Measurements from ENCODE around the gene FAM184A. TPM values are rescaled to one million over a fixed set of nuclear protein-coding genes. Genes with fewer than 3 reads are reported as not detected.
A peak's percentile ranks its signal among the peaks of the same experiment; 100 is the strongest.

Gene FAM184A
- polyA plus RNA-seq, 2 of the 4 experiments (the other 2 are of a cell fraction), result 0.06 TPM; not detected in 1

DNA sequence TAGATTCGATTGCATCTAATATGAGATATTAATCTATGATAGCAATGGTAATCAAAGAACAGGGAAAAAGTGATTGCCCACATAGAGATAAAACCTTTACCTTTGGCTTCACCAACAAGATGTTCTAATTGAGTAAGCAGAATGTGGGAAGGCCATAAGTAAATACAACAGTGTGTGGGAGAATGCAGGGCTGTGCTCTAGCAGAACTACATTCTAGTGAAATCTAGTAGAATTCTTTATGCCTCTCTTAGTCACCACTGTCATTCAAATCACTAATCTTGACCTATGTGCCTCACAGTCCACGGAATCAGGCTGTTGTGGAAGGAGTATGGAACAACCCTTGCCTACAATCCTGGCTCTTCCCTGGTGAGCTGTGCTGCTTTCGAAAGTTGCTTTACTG, 113.1 kb downstream of the FAM184A start:
- Histone ChIP-seq H3K4me2 (no peak overlapping the region), H3K27ac (no peak overlapping the region), H3K4me1 (no peaks in the 10 kb centered on the region), H3K9me3 (no peaks in the 10 kb centered on the region), H3K4me3 (no peak overlapping the region)
- POLR2A ChIA-PET, result no interaction called here
- 45% methylated on average over 3 of the region's 3 CpGs for WGBS (ENCODE audit: missing lambda C conversion rate)
- TF ChIP-seq JUN (IDR thresholded peaks at IDR 0.05), result no peak
- no peak for TF ChIP-seq NFE2L2 (conservative IDR thresholded peaks at IDR 0.05; ENCODE audit: low read length)
- no peak for TF ChIP-seq KDM5A (IDR thresholded peaks at IDR 0.05)
- TF ChIP-seq FOSB (CRISPR knock-in tag; IDR thresholded peaks at IDR 0.05), result no peak
- TF ChIP-seq HOXA7 (CRISPR knock-in tag; IDR thresholded peaks at IDR 0.05), result no peak
- no peak for TF ChIP-seq EHF (CRISPR knock-in tag; IDR thresholded peaks at IDR 0.05)
- no peak for TF ChIP-seq CBX8 (IDR thresholded peaks at IDR 0.05)
- TF ChIP-seq RARB (CRISPR knock-in tag; IDR thresholded peaks at IDR 0.05), result no peak
- no peak for TF ChIP-seq ZNF302 (CRISPR knock-in tag; IDR thresholded peaks at IDR 0.05)
- TF ChIP-seq ZSCAN20 (CRISPR knock-in tag; IDR thresholded peaks at IDR 0.05), result no peak
- TF ChIP-seq BHLHE40 (IDR thresholded peaks at IDR 0.05; ENCODE audit: low read depth, low read length), result no peak
- CTCF ChIA-PET, result interaction anchor here (4.3 kb wide), 1 partner anchor 145 kb away, joined by 35 read pairs; no protein-coding TSS in a partner anchor
- FAIRE-seq (no peak), DNase-seq (ENCODE audit: low read depth in 1 of 2, low spot score in 1 of 2) (no peak), ATAC-seq (no peak)

DNA sequence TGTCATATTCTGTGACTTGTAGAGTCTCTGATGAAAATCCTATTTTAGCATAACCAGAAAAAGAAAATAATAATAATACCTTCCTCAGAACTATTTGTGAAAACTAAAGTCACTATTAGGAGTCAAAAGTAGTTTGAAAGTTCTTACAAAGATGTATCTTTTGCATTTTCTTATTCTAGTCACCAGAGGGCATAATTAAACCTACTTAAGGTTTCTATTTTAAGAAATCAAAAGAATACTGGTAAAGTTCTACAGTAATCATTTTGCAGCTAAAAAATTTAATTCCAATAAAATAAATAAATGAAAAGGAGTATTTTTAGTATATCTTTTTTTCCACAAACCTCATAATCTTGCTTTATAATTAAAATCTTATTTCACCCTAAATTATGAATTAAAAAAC, 115.5 kb downstream of the FAM184A start:
- TF ChIP-seq RAD21 (conservative IDR thresholded peaks at IDR 0.05 in 1 of 2, IDR thresholded peaks at IDR 0.05 in 1 of 2) (0 out of 5 replicates have a peak, but pooled peaks of 1 of the 2 experiments have one; percentile 9), NPAS2 (CRISPR knock-in tag; IDR thresholded peaks at IDR 0.05; ENCODE audit: borderline replicate concordance) (no peak), SMC3 (IDR thresholded peaks at IDR 0.05) (peak; percentile 33; the same call in 1 of the 3 replicates), POLR2A (IDR thresholded peaks at IDR 0.05; ENCODE audit: low read length) (no peak), GATA3 (IDR thresholded peaks at IDR 0.05; ENCODE audit: borderline replicate concordance) (no peak), TP53 (CRISPR knock-in tag; IDR thresholded peaks at IDR 0.05) (no peak), CEBPB (IDR thresholded peaks at IDR 0.05) (no peak), RFX5 (IDR thresholded peaks at IDR 0.05) (no peak), ZNF302 (CRISPR knock-in tag; IDR thresholded peaks at IDR 0.05) (no peak), FOSB (CRISPR knock-in tag; IDR thresholded peaks at IDR 0.05) (no peak), CBX2 (IDR thresholded peaks at IDR 0.05; ENCODE audit: borderline replicate concordance, low read depth) (no peak), EHF (CRISPR knock-in tag; IDR thresholded peaks at IDR 0.05) (no peak)
- TF ChIP-seq, protein P1, sequence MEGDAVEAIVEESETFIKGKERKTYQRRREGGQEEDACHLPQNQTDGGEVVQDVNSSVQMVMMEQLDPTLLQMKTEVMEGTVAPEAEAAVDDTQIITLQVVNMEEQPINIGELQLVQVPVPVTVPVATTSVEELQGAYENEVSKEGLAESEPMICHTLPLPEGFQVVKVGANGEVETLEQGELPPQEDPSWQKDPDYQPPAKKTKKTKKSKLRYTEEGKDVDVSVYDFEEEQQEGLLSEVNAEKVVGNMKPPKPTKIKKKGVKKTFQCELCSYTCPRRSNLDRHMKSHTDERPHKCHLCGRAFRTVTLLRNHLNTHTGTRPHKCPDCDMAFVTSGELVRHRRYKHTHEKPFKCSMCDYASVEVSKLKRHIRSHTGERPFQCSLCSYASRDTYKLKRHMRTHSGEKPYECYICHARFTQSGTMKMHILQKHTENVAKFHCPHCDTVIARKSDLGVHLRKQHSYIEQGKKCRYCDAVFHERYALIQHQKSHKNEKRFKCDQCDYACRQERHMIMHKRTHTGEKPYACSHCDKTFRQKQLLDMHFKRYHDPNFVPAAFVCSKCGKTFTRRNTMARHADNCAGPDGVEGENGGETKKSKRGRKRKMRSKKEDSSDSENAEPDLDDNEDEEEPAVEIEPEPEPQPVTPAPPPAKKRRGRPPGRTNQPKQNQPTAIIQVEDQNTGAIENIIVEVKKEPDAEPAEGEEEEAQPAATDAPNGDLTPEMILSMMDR (IDR thresholded peaks at IDR 0.05), result 0 out of 3 replicates have a peak, but pooled peaks have one; percentile 6
- TF ChIP-seq, protein P2, sequence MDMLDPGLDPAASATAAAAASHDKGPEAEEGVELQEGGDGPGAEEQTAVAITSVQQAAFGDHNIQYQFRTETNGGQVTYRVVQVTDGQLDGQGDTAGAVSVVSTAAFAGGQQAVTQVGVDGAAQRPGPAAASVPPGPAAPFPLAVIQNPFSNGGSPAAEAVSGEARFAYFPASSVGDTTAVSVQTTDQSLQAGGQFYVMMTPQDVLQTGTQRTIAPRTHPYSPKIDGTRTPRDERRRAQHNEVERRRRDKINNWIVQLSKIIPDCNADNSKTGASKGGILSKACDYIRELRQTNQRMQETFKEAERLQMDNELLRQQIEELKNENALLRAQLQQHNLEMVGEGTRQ (IDR thresholded peaks at IDR 0.05), result no peak
- H3K4me2 ChIP-seq, result no peak overlapping the region
- ChIA-PET POLR2A (no interaction called here), CTCF (interaction anchor here (0.8 to 4.3 kb wide), 5 partner anchors 9 to 152 kb away, joined by 3 to 35 read pairs (median 3); no protein-coding TSS in a partner anchor)
- no peak for FAIRE-seq
- no peak for ATAC-seq
- H3K4me3 ChIP-seq, result no peak overlapping the region
- no peak overlapping the region for H3K27ac ChIP-seq
- DNase-seq (ENCODE audit: low read depth in 1 of 2, low spot score in 1 of 2), result no peak
- no peaks in the 10 kb centered on the region for H3K9me3 ChIP-seq
- no peaks in the 10 kb centered on the region for H3K4me1 ChIP-seq

DNA sequence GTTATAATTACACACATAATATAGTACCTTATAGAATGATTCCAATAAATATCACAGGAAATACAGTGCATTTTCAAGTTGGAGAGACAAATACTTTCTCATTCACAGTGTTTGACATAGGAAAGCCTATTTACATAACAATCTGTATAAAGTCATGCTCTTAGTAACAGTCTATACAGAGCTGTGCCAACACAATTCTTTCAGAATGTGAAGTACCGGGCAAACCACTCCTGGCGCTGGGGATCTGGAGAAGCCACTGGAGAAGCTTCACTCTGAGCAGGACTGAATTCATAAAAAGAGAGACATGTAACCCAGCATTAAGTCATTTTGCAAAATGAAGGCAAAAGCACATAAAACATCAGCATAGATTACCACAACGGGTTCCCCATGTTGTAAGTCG, 118.6 kb downstream of the FAM184A start:
- ChIA-PET POLR2A (no interaction called here), CTCF (interaction anchor here (0.6 to 1.3 kb wide), 2 partner anchors 11 to 147 kb away, joined by 3 read pairs; no protein-coding TSS in a partner anchor)
- Histone ChIP-seq H3K4me1 (no peaks in the 10 kb centered on the region), H3K27ac (no peak overlapping the region), H3K4me3 (no peak overlapping the region), H3K9me3 (no peaks in the 10 kb centered on the region), H3K4me2 (no peak overlapping the region)
- ATAC-seq, result no peak
- no peak for FAIRE-seq
- WGBS (ENCODE audit: missing lambda C conversion rate), result 66% methylated on average over 4 of the region's 4 CpGs
- TF ChIP-seq CBX2 (IDR thresholded peaks at IDR 0.05; ENCODE audit: borderline replicate concordance, low read depth) (no peak), POLR2A (IDR thresholded peaks at IDR 0.05; ENCODE audit: low read length) (no peak), TFCP2L1 (CRISPR knock-in tag; IDR thresholded peaks at IDR 0.05) (no peak), FOXS1 (CRISPR knock-in tag; IDR thresholded peaks at IDR 0.05) (no peak), JUNB (IDR thresholded peaks at IDR 0.05) (no peak), RFX5 (IDR thresholded peaks at IDR 0.05) (no peak)
- DNase-seq (ENCODE audit: low read depth in 1 of 2, low spot score in 1 of 2), result no peak

Data from A549 (cell line).